Endothelial cell of umbilical vein (primary cell): ENCODE measurements around the gene MAPRE2. TPM values are rescaled to one million over a fixed set of nuclear protein-coding genes. Genes with fewer than 3 reads are reported as not detected.

ENCODE experiments used
- BruUV-seq: library from RNA; stranded (reverse); fragments of 400-500 nt; replicated peaks from 2 replicates; lab custom pipeline; 2021; lab: Mats Ljungman, UMichigan
- CTCF ChIA-PET: fragments of 300-600, 350-600 bp; sonication (Branson Sonifier 250); formaldehyde crosslinking; loops from one replicate; lab custom pipeline; 2021; ENCODE audit warnings: antibody characterized with exemption, inconsistent platforms; lab: Charles Lee
- POLR2A ChIA-PET: fragments of 300-600, 350-600 bp; sonication (Branson Sonifier 250); formaldehyde crosslinking; loops from one replicate; lab custom pipeline; 2021; ENCODE audit warnings: antibody characterized with exemption, inconsistent platforms; lab: Charles Lee
- DNase-seq: peaks from one replicate; pipeline ENCODE4 v3.0.0-alpha.2; 2011; ENCODE audit warnings: low read depth, low spot score
- FAIRE-seq: peaks from 2 replicates; lab custom pipeline; 2011; peaks lifted over from hg19 to GRCh38; lab: Jason Lieb, UNC
- H2AFZ ChIP-seq: 2 replicates; pipeline ENCODE4 v1.6.0; 2012; ENCODE audit warnings: low read depth, low read length, control low read depth, inconsistent platforms
- H3K27ac ChIP-seq: 2 replicates; pipeline ENCODE4 v1.5.1; 2011; ENCODE audit warnings: low read depth, mild to moderate bottlenecking, control low read depth, low read length, moderate library complexity; ENCODE audit not compliant: insufficient read depth
- H3K27me3 ChIP-seq, 2 experiments: 2 replicates each; pipeline versions ENCODE4 v1.6.0 to v1.6.1; 2011; ENCODE audit warnings: low read length in 2 of 2, mixed read lengths in 1 of 2; ENCODE audit not compliant: control insufficient read depth in 2 of 2, insufficient read depth in 2 of 2
- H3K36me3 ChIP-seq, 2 experiments: 2 replicates in 1 of 2; 3 replicates in 1 of 2; pipeline ENCODE4 v1.5.1; 2011; ENCODE audit warnings: low read length in 2 of 2, mild to moderate bottlenecking in 1 of 2, moderate library complexity in 1 of 2; ENCODE audit not compliant: control insufficient read depth in 2 of 2, insufficient read depth in 2 of 2; ENCODE audit errors: extremely low read depth in 1 of 2
- H3K4me1 ChIP-seq: 3 replicates; pipeline ENCODE4 v1.5.1; 2011; ENCODE audit warnings: mild to moderate bottlenecking, low read length; ENCODE audit not compliant: control insufficient read depth, insufficient read depth; ENCODE audit errors: extremely low read depth
- H3K4me2 ChIP-seq: 2 replicates; pipeline ENCODE4 v1.6.1; 2011; ENCODE audit warnings: low read length, control low read depth, mixed read lengths; ENCODE audit not compliant: insufficient read depth
- H3K4me3 ChIP-seq, 3 experiments: fragments of 200-600 bp in 1 of 3; sonication (generic), shearing (Covaris generic) in 1 of 3; replicated peaks in 1 of 3; 2 replicates each; pipeline ENCODE4 v1.5.1; 2011 to 2016; ENCODE audit warnings: control low read depth in 3 of 3, low read length in 3 of 3, mild to moderate bottlenecking in 2 of 3, inconsistent platforms in 1 of 3, low read depth in 1 of 3, moderate library complexity in 1 of 3; ENCODE audit not compliant: insufficient read depth in 1 of 3
- H3K79me2 ChIP-seq: 2 replicates; pipeline ENCODE4 v1.6.0; 2012; ENCODE audit warnings: low read length, inconsistent platforms; ENCODE audit not compliant: control insufficient read depth, insufficient read depth
- H3K9ac ChIP-seq: replicated peaks from 2 replicates; pipeline ENCODE3; 2011; ENCODE audit warnings: low read length, control low read depth; ENCODE audit not compliant: insufficient read depth; ENCODE audit errors: extremely low read depth
- H3K9me1 ChIP-seq: replicated peaks from 3 replicates; pipeline ENCODE4 v1.6.0; 2011; ENCODE audit warnings: mild to moderate bottlenecking, low read length; ENCODE audit not compliant: control insufficient read depth, insufficient read depth; ENCODE audit errors: extremely low read depth
- H3K9me3 ChIP-seq: replicated peaks from 2 replicates; pipeline ENCODE4 v1.5.1; 2012; ENCODE audit warnings: low read length, inconsistent platforms; ENCODE audit not compliant: control insufficient read depth, insufficient read depth
- H4K20me1 ChIP-seq: replicated peaks from 2 replicates; pipeline ENCODE3; 2011; ENCODE audit warnings: mild to moderate bottlenecking, low read length; ENCODE audit not compliant: control insufficient read depth, insufficient read depth; ENCODE audit errors: extremely low read depth
- EZH2 ChIP-seq: IDR thresholded peaks from 2 replicates; pipeline ENCODE4 v1.6.1; 2012; ENCODE audit warnings: borderline replicate concordance, low read depth, mild to moderate bottlenecking, moderate library complexity, low read length, inconsistent platforms; ENCODE audit not compliant: severe bottlenecking
- FOS ChIP-seq: IDR thresholded peaks from 2 replicates; pipeline ENCODE4 v1.6.1; 2011; ENCODE audit warnings: mild to moderate bottlenecking, low read length, moderate library complexity, borderline replicate concordance; ENCODE audit not compliant: insufficient read depth
- GATA2 ChIP-seq: IDR thresholded peaks from 2 replicates; pipeline ENCODE4 v1.7.0; 2011; ENCODE audit warnings: low read depth, mild to moderate bottlenecking, moderate library complexity, mixed read lengths, low read length; ENCODE audit not compliant: insufficient read length, insufficient read depth
- JUN ChIP-seq: IDR thresholded peaks from 2 replicates; pipeline ENCODE4 v1.6.1; 2011; ENCODE audit warnings: borderline replicate concordance, low read depth; ENCODE audit not compliant: insufficient read length, insufficient read depth
- MYC ChIP-seq: IDR thresholded peaks from one replicate; pipeline ENCODE4 v1.6.1; 2011; ENCODE audit warnings: mild to moderate bottlenecking, low read depth, low read length
- POLR2A ChIP-seq: IDR thresholded peaks from 2 replicates; pipeline ENCODE4 v1.6.1; 2012; ENCODE audit warnings: low read depth, mild to moderate bottlenecking, control low read depth, low read length
- POLR2AphosphoS5 ChIP-seq: IDR thresholded peaks from 2 replicates; pipeline ENCODE4 v1.6.1; 2012; ENCODE audit warnings: low read depth, mild to moderate bottlenecking, control low read depth, low read length, moderate library complexity; ENCODE audit not compliant: insufficient read depth
- dilution Hi-C: fragments of 300-500 bp; cut with MboI; formaldehyde crosslinking; loops from one replicate; pipeline ENCODE4 v1.15.0; 2019; ENCODE audit warnings: low sequenced_read_pairs; ENCODE audit not compliant: extremely low pct_ligation_motif_present
- intact Hi-C: fragments of 100-400 bp; cut with micrococcal nuclease; formaldehyde crosslinking; loops from one replicate; pipeline ENCODE4 v1.10.0; 2022
- polyA plus RNA-seq, 4 experiments: library from polyadenylated mRNA; depleted of rRNA in 3 of 4; stranded (reverse) in 3 of 4; unstranded in 1 of 4; fragments of >200 nt; gene quantifications; 2 replicates each; pipeline versions ENCODE4 v1.2.1 to v1.2.3, GENCODE V29; 2011 to 2012; ENCODE audit warnings: missing spikeins in 1 of 4
- total RNA-seq: library from RNA; stranded (reverse); gene quantifications from 2 replicates; pipeline ENCODE4 v1.2.3, GENCODE V29; 2021
- TF ChIP-seq, protein P1 (sequence below): IDR thresholded peaks from 2 replicates; pipeline ENCODE4 v1.6.1; 2011; ENCODE audit not compliant: insufficient read depth, insufficient read length
- TF ChIP-seq, protein P2 (sequence below), 2 donors: IDR thresholded peaks; 1 replicate in 1 of 2; 2 replicates in 1 of 2; pipeline ENCODE4 v1.5.1; 2011; ENCODE audit warnings: low read length in 2 of 2, mild to moderate bottlenecking in 2 of 2, moderate library complexity in 2 of 2, control low read depth in 1 of 2, inconsistent platforms in 1 of 2, low read depth in 1 of 2; ENCODE audit not compliant: insufficient read depth in 1 of 2; ENCODE audit errors: extremely low read depth in 1 of 2

Gene MAPRE2
- total and polyA plus RNA-seq, 2 donors (not counting 3 experiments of a cell fraction or from before 2014, with no cell fraction given), result 117 to 148 TPM

DNA sequence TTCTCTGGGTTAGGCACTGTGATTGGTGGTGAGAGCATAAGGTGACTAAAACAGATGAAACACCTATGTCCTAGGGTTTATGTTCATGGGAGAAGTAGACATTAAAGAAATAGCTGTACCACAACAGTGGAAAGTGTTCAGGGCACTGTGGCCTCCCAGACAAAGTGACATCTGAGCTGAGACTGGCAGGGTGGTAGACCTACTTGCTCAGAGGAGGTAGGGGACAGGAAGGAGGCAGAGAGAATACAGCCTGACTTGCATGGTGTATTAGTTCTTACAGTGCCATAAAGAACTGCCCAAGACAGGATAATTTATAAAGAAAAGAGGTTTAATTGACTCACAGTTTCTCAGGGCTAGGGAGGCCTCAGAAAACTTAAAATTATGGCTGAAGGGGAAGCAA, 82.6 kb downstream of the MAPRE2 start:
- no peaks in the 10 kb centered on the region for H3K4me1 ChIP-seq
- no peak overlapping the region for H3K4me2 ChIP-seq
- BruUV-seq, result no TSS peak
- no peak overlapping the region for H3K4me3 ChIP-seq
- intact Hi-C loops, result no loop called here
- peaks cover 13 to 15% of the 10 kb centered on the region in 2 experiments for H3K36me3 ChIP-seq
- dilution Hi-C loops, result no loop called here
- H4K20me1 ChIP-seq, result peaks cover 4% of the 10 kb centered on the region
- H2AFZ ChIP-seq, result no peak overlapping the region
- peaks cover 20% of the 10 kb centered on the region for H3K79me2 ChIP-seq
- DNase-seq (no peak), FAIRE-seq (no peak)
- H3K27me3 ChIP-seq, result no peaks in the 10 kb centered on the region
- ChIA-PET CTCF (interaction anchor here (1.6 to 1.8 kb wide), 2 partner anchors 9 to 20 kb away, joined by 8 to 9 read pairs; no protein-coding TSS in a partner anchor), POLR2A (no interaction called here)
- TF ChIP-seq EZH2 (no peak), POLR2AphosphoS5 (no peak), FOS (no peak), MYC (no peak), POLR2A (no peak), JUN (no peak), GATA2 (no peak)
- TF ChIP-seq, protein P1, sequence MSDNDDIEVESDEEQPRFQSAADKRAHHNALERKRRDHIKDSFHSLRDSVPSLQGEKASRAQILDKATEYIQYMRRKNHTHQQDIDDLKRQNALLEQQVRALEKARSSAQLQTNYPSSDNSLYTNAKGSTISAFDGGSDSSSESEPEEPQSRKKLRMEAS, result no peak
- TF ChIP-seq, protein P2, sequence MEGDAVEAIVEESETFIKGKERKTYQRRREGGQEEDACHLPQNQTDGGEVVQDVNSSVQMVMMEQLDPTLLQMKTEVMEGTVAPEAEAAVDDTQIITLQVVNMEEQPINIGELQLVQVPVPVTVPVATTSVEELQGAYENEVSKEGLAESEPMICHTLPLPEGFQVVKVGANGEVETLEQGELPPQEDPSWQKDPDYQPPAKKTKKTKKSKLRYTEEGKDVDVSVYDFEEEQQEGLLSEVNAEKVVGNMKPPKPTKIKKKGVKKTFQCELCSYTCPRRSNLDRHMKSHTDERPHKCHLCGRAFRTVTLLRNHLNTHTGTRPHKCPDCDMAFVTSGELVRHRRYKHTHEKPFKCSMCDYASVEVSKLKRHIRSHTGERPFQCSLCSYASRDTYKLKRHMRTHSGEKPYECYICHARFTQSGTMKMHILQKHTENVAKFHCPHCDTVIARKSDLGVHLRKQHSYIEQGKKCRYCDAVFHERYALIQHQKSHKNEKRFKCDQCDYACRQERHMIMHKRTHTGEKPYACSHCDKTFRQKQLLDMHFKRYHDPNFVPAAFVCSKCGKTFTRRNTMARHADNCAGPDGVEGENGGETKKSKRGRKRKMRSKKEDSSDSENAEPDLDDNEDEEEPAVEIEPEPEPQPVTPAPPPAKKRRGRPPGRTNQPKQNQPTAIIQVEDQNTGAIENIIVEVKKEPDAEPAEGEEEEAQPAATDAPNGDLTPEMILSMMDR (IDR thresholded peaks at IDR 0.05; ENCODE audit: extremely low read depth in 1 of 2, insufficient read depth in 1 of 2, low read depth in 1 of 2, low read length in 2 of 2), result no peak
- H3K9me3 ChIP-seq, result no peaks in the 10 kb centered on the region
- no peak overlapping the region for H3K9ac ChIP-seq
- H3K9me1 ChIP-seq, result no peaks in the 10 kb centered on the region
- H3K27ac ChIP-seq, result no peak overlapping the region
